Left cardiac atrium (tissue), 4 donors: ENCODE results near the gene METAP1. TPM values are rescaled to one million over a fixed set of nuclear protein-coding genes. Genes with fewer than 3 reads are reported as not detected.
"Not testable (repeated sequence)": the region's sequence is repeated elsewhere in the genome, so short reads cannot be mapped to it uniquely, and the experiment has no call there.

ENCODE experiments used
- ATAC-seq, 2 donors: fragments of 200-7000 bp; cut with Tn5 transposase; one replicate each; pipeline ENCODE4 v1.9.1; 2020; ENCODE audit warnings: mild to moderate bottlenecking in 2 of 2, moderate library complexity in 2 of 2
- DNase-seq: peaks from one replicate; pipeline ENCODE4 v3.0.0-alpha.2; 2020
- intact Hi-C, 2 donors: fragments of 100-400 bp; cut with DNase I; formaldehyde crosslinking; loops; one replicate each; pipeline versions ENCODE4 v1.14.1 to v1.15.1; 2022 to 2023
- microRNA-seq, 2 donors: library from miRNA; unstranded; fragments of <30 nt; microRNA quantifications; one replicate each; pipeline ENCODE4 v1.2.0, GENCODE V29; 2020
- total RNA-seq, 2 donors: library from RNA; stranded (reverse); fragmentation: NEBNext Ultra II Directional; extraction: Animal tissue kit (Norgen Biotek cat#: 25700); gene quantifications; one replicate each; pipeline ENCODE4 v1.2.1, GENCODE V29; 2021
- donor health status: DM: no; HTN: yes; CAD: no.
- donor health status: DM: no; HTN: yes; CAD: no; lungs with severe emphysema.
- donor health status: DM: yes; HTN: yes; CAD: no.
- donor health status: Dilated cardiomyopathy.

Gene METAP1
- total RNA-seq, 2 donors from 2014 or later: 38.0 to 50.0 TPM

GRCh38 chr4:99080869-99081268, 85.3 kb downstream of the METAP1 start:
- intact Hi-C loops, ATAC-seq, DNase-seq: not testable (repeated sequence)

GRCh38 chr4:99082192-99082591, 86.7 kb downstream of the METAP1 start:
- intact Hi-C loops: no loop called here
- ATAC-seq (no peak), DNase-seq (no peak)

- DNase-seq: no peak
- ATAC-seq: no peak
- intact Hi-C loops: no loop called here
These were observed 89.1 kb downstream of the METAP1 start for GRCh38 chr4:99084595-99084994.

GRCh38 chr4:99088023-99088449, 92.5 kb downstream of the METAP1 start:
- DNase-seq (peak; percentile 60), ATAC-seq (peak; percentile 72 to 80)
- intact Hi-C loops: no loop called here

GRCh38 chr4:99088481-99089365, 93.2 kb downstream of the METAP1 start, which contains the start of gene ADH5:
Gene ADH5, minus strand, starts transcription at chr4:99088788. Its CDS starts 88 bp downstream, at chr4:99088700.
- intact Hi-C loops: no loop called here
- ATAC-seq (peak; percentile 98 to 100), DNase-seq (peak; percentile 94)

GRCh38 chr4:99090481-99091215, 95.1 kb downstream of the METAP1 start:
- no peak for ATAC-seq
- intact Hi-C loops: no loop called here
- DNase-seq: no peak

- intact Hi-C loops: no loop called here
- ATAC-seq (no peak), DNase-seq (no peak)
These were observed 95.7 kb downstream of the METAP1 start for GRCh38 chr4:99091216-99091575.

- ATAC-seq, DNase-seq, intact Hi-C loops: not testable (repeated sequence)
These were observed 96.3 kb downstream of the METAP1 start for GRCh38 chr4:99091841-99092240.

GRCh38 chr4:99099311-99099710, 103.8 kb downstream of the METAP1 start:
- intact Hi-C loops: no loop called here
- DNase-seq: no peak
- no peak for ATAC-seq

- ATAC-seq, DNase-seq, intact Hi-C loops: not testable (repeated sequence)
These were observed 104.3 kb downstream of the METAP1 start for GRCh38 chr4:99099814-99100213.

GRCh38 chr4:99100876-99101275, 105.4 kb downstream of the METAP1 start:
- intact Hi-C loops: no loop called here
- no peak for DNase-seq
- ATAC-seq: no peak

- no peak for ATAC-seq
- DNase-seq: no peak
- intact Hi-C loops: no loop called here
These were observed 107.1 kb downstream of the METAP1 start for GRCh38 chr4:99102634-99103033.

- ATAC-seq: no peak
These were observed 107.6 kb downstream of the METAP1 start for GRCh38 chr4:99103166-99103565.

GRCh38 chr4:99104153-99104552, 108.6 kb downstream of the METAP1 start:
- intact Hi-C loops: no loop called here

More at GRCh38 chr4:99103166-99103565, 107.6 kb downstream of the METAP1 start:
- intact Hi-C loops: no loop called here
- DNase-seq: no peak

GRCh38 chr4:99109286-99109685, 113.8 kb downstream of the METAP1 start:
- DNase-seq, intact Hi-C loops, ATAC-seq: not testable (repeated sequence)

More at GRCh38 chr4:99104153-99104552, 108.6 kb downstream of the METAP1 start:
- DNase-seq (no peak), ATAC-seq (no peak)

Small RNA genes lying within 50 kb of the gene (microRNA-seq; reads per million reads assigned to microRNA genes)
- gene MIR3684: 0.81 to 1.9 reads per million in 2 donors

Other genes with a start within 250 kb of the METAP1 start
- gene EIF4E, start 66.6 kb upstream of the METAP1 start, total RNA-seq: 10 to 100 TPM; 49.2 to 82.1 TPM
- gene ADH5, start 93.1 kb downstream of the METAP1 start, total RNA-seq: 100 to 1,000 TPM; 119 to 136 TPM
- gene ADH4, start 148.6 kb downstream of the METAP1 start, total RNA-seq: 1 to 10 TPM in 1 of 2 donors, under 1 TPM in 1; 0.27 to 1.1 TPM
- gene ADH6, start 223.5 kb downstream of the METAP1 start, total RNA-seq: not detected